SK-N-SH treated with all-trans-retinoic acid at 6 μM for 48 hours (cell line): ENCODE measurements around the gene C2orf80.

Source experiments
- ATAC-seq: fragments of 200-7000 bp; cut with Tn5 transposase; 3 replicates; pipeline ENCODE4 v1.9.1; 2020; ENCODE audit warnings: mild to moderate bottlenecking, moderate library complexity
- ARNTL ChIP-seq: fragments of 450-650 bp; formaldehyde crosslinking; IDR thresholded peaks from 2 replicates; pipeline ENCODE4 v1.5.0; 2020; ENCODE audit warnings: low read depth, mild to moderate bottlenecking, moderate library complexity, borderline replicate concordance
- BACH2 ChIP-seq: fragments of 250-450 bp; sonication (Bioruptor Pico); IDR thresholded peaks from 2 replicates; pipeline ENCODE4 v1.9.0; 2021; ENCODE audit warnings: mild to moderate bottlenecking, borderline replicate concordance
- CSDC2 ChIP-seq: fragments of 250-450 bp; sonication (Bioruptor Pico); IDR thresholded peaks from 2 replicates; pipeline ENCODE4 v1.5.0; 2020; ENCODE audit warnings: mild to moderate bottlenecking, moderate library complexity
- CSRNP3 ChIP-seq: fragments of 250-450 bp; sonication (Bioruptor Pico); IDR thresholded peaks from 2 replicates; pipeline ENCODE4 v1.5.1; 2021; ENCODE audit warnings: mild to moderate bottlenecking, moderate library complexity
- ESRRG ChIP-seq: fragments of 250-450 bp; sonication (Bioruptor Pico); IDR thresholded peaks from 2 replicates; pipeline ENCODE4 v1.6.1; 2021; ENCODE audit warnings: mild to moderate bottlenecking
- GLIS3 ChIP-seq: fragments of 250-450 bp; sonication (Bioruptor Pico); IDR thresholded peaks from 2 replicates; pipeline ENCODE4 v1.5.0; 2020; ENCODE audit warnings: mild to moderate bottlenecking, moderate library complexity
- ISL1 ChIP-seq: fragments of 250-450 bp; sonication (Bioruptor Pico); IDR thresholded peaks from 2 replicates; pipeline ENCODE4 v2.1.2; 2022; ENCODE audit warnings: mild to moderate bottlenecking, moderate library complexity
- OSR1 ChIP-seq: fragments of 250-450 bp; sonication (Bioruptor Pico); IDR thresholded peaks from 2 replicates; pipeline ENCODE4 v1.8.0; 2022; ENCODE audit warnings: moderate library complexity, mild to moderate bottlenecking, inconsistent platforms
- POU6F1 ChIP-seq: fragments of 250-450 bp; sonication (Bioruptor Pico); IDR thresholded peaks from 2 replicates; pipeline ENCODE4 v1.8.0; 2021; ENCODE audit warnings: low read depth, mild to moderate bottlenecking, moderate library complexity, borderline replicate concordance
- RARB ChIP-seq: fragments of 250-450 bp; sonication (Bioruptor Pico); IDR thresholded peaks from 2 replicates; pipeline ENCODE4 v1.8.0; 2021; ENCODE audit warnings: mild to moderate bottlenecking, moderate library complexity
- SNAI2 ChIP-seq: fragments of 250-450 bp; sonication (Bioruptor Pico); IDR thresholded peaks from 2 replicates; pipeline ENCODE4 v1.5.0; 2020; ENCODE audit warnings: mild to moderate bottlenecking, moderate library complexity
- TCF4 ChIP-seq: fragments of 250-450 bp; sonication (Bioruptor Pico); IDR thresholded peaks from 2 replicates; pipeline ENCODE4 v1.8.0; 2021; ENCODE audit warnings: mild to moderate bottlenecking, moderate library complexity, borderline replicate concordance
- TOX ChIP-seq: fragments of 250-450 bp; sonication (Bioruptor Pico); IDR thresholded peaks from 2 replicates; pipeline ENCODE4 v1.8.0; 2021; ENCODE audit warnings: mild to moderate bottlenecking, moderate library complexity, borderline replicate concordance
- ZC3H10 ChIP-seq: fragments of 250-450 bp; sonication (Bioruptor Pico); IDR thresholded peaks from 2 replicates; pipeline ENCODE4 v1.5.1; 2021; ENCODE audit warnings: mild to moderate bottlenecking, moderate library complexity
- ZFP3 ChIP-seq: fragments of 250-450 bp; sonication (Bioruptor Pico); IDR thresholded peaks from 2 replicates; pipeline ENCODE4 v1.5.0; 2020; ENCODE audit warnings: mild to moderate bottlenecking, moderate library complexity
- ZFP30 ChIP-seq: fragments of 450-650 bp; formaldehyde crosslinking; IDR thresholded peaks from 2 replicates; pipeline ENCODE4 v1.5.0; 2022; ENCODE audit warnings: mild to moderate bottlenecking, moderate library complexity
- ZNF565 ChIP-seq: fragments of 450-650 bp; formaldehyde crosslinking; conservative IDR thresholded peaks from 2 replicates; pipeline ENCODE4 v1.5.0; 2020; ENCODE audit warnings: low read depth, mild to moderate bottlenecking, moderate library complexity
- ZNF70 ChIP-seq: fragments of 450-650 bp; formaldehyde crosslinking; IDR thresholded peaks from 2 replicates; pipeline ENCODE4 v1.5.0; 2020; ENCODE audit warnings: mild to moderate bottlenecking, moderate library complexity
- ZNF8 ChIP-seq: fragments of 450-650 bp; formaldehyde crosslinking; IDR thresholded peaks from 2 replicates; pipeline ENCODE4 v1.5.0; 2020; ENCODE audit warnings: mild to moderate bottlenecking, moderate library complexity
- TF ChIP-seq, protein P1 (sequence below): fragments of 250-450 bp; sonication (Bioruptor Pico); IDR thresholded peaks from 2 replicates; pipeline ENCODE4 v1.5.0; 2020; ENCODE audit warnings: mild to moderate bottlenecking, moderate library complexity
- TF ChIP-seq, protein P2 (sequence below): fragments of 250-450 bp; sonication (Bioruptor Pico); IDR thresholded peaks from 2 replicates; pipeline ENCODE4 v1.8.0; 2020; ENCODE audit warnings: mild to moderate bottlenecking, moderate library complexity, borderline replicate concordance

The C2orf80 gene

DNA sequence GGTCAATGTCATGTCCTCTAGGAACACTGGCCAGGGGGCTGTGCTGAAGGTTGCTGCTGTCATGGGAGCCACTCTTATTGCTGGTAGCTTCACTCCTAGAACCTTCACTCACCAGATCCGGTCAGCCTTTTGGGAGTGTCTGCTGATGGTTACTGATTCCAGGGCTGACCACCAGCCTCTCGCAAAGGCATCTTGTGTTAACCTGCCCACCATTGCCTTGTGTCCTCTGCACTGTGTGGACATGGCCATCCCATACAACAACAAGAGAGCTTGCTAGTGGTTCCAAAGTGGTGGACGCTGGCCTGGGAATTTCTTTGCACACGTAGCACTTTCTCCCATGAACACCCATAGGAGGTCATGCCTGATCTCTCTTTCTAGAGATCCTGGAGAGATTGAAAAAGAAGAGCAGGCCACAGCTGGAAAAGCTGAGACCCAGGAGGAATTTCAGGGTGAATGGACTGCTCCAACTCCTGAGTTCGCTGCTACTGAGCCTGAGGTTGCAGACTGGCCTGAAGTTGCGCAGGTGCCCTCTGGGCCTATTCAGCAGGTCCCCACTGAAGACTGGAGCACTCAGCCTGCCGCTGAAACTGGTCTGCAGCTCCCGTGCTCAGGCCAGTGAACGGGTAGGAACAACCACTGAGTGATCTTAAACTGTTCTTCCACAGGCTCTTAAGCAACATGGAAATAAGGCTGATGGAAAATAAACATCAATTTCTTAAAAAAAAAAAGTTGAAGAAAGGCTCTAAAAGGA is 18.7 kb upstream of the C2orf80 start:
- no peak for ATAC-seq

DNA sequence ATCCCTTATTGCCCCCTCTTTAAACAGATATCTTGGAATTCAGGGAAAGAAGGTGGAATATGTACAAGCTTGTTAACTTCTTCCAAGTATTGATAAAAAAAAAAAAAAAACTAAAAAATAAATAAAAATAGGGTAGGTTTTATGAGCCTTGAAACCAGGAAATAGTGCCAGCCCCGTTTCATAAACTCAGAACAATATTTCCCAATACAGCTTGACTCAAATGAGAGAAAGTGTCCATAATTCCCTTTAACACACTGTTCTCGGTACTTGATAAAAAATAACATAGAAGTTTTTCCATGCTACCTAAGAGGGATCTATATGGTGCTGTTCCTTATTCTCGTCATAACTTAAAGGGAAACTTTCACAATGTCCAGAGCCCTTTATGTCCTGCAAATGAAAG is 17.9 kb upstream of the C2orf80 start:
- TF ChIP-seq CSRNP3 (CRISPR knock-in tag) = no peak

More for the DNA sequence above, 18.7 kb upstream of the C2orf80 start:
- TF ChIP-seq POU6F1 (CRISPR knock-in tag) (no peak), TOX (CRISPR knock-in tag) (no peak), ZFP3 (CRISPR knock-in tag) (no peak), ZNF565 (CRISPR knock-in tag) (no peak), CSRNP3 (CRISPR knock-in tag) (no peak), ZNF70 (CRISPR knock-in tag) (no peak), GLIS3 (no peak), ZNF8 (CRISPR knock-in tag) (no peak), ZFP30 (CRISPR knock-in tag) (no peak), ESRRG (CRISPR knock-in tag) (no peak), ZC3H10 (CRISPR knock-in tag) (no peak), OSR1 (CRISPR knock-in tag) (no peak), SNAI2 (CRISPR knock-in tag) (no peak)

DNA sequence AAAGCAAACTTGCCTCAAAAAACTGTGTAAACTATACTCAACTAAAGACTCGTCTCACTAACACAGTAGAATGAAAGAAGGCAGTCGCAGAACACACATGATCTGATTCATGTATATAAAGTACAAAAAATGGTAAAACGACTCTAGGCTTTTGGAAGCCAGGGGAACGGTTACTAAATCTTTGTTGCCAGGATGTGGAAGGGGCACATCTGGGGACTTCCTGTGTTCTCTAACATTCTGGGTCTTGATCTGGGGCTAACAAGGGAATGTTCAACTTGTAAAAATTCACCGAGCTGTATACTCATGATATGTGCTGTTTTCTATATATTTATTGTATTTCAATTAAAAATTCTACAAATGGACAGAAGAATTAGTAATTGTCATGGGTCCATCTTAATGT is 14.3 kb upstream of the C2orf80 start:
- no peak for TF ChIP-seq ZNF8 (CRISPR knock-in tag)
- TF ChIP-seq OSR1 (CRISPR knock-in tag) = no peak
- TF ChIP-seq CSDC2 = no peak
- TF ChIP-seq RARB (CRISPR knock-in tag) = no peak
- no peak for TF ChIP-seq ZC3H10 (CRISPR knock-in tag)
- TF ChIP-seq, protein P1, sequence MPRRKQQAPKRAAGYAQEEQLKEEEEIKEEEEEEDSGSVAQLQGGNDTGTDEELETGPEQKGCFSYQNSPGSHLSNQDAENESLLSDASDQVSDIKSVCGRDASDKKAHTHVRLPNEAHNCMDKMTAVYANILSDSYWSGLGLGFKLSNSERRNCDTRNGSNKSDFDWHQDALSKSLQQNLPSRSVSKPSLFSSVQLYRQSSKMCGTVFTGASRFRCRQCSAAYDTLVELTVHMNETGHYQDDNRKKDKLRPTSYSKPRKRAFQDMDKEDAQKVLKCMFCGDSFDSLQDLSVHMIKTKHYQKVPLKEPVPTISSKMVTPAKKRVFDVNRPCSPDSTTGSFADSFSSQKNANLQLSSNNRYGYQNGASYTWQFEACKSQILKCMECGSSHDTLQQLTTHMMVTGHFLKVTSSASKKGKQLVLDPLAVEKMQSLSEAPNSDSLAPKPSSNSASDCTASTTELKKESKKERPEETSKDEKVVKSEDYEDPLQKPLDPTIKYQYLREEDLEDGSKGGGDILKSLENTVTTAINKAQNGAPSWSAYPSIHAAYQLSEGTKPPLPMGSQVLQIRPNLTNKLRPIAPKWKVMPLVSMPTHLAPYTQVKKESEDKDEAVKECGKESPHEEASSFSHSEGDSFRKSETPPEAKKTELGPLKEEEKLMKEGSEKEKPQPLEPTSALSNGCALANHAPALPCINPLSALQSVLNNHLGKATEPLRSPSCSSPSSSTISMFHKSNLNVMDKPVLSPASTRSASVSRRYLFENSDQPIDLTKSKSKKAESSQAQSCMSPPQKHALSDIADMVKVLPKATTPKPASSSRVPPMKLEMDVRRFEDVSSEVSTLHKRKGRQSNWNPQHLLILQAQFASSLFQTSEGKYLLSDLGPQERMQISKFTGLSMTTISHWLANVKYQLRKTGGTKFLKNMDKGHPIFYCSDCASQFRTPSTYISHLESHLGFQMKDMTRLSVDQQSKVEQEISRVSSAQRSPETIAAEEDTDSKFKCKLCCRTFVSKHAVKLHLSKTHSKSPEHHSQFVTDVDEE (CRISPR knock-in tag) = no peak
- TF ChIP-seq TOX (CRISPR knock-in tag) = no peak
- no peak for TF ChIP-seq TCF4 (CRISPR knock-in tag)
- no peak for TF ChIP-seq ARNTL (CRISPR knock-in tag)
- TF ChIP-seq ESRRG (CRISPR knock-in tag) = no peak
- no peak for TF ChIP-seq GLIS3
- no peak for TF ChIP-seq ISL1 (CRISPR knock-in tag)
- no peak for TF ChIP-seq ZNF70 (CRISPR knock-in tag)
- TF ChIP-seq SNAI2 (CRISPR knock-in tag) = no peak
- ATAC-seq = no peak

More for the DNA sequence above, 17.9 kb upstream of the C2orf80 start:
- no peak for ATAC-seq

DNA sequence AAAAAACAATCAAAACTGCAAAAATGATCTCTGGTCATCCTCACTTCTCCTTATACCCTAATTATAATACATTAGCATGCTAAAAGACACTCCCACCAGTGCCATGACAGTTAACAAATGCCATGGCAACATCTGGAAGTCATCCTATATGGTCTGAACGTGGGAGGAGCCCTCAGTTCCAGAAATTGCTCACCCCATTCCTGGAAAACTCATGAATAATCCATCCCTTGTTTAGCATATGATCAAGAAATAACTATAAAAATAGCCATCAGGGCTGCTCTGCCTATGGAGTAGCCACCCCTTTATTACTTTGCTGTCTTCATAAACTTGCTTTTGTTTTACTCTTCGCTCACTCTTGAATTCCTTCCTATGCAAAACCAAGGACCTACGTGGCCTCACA is 5.7 kb upstream of the C2orf80 start:
- TF ChIP-seq ZNF565 (CRISPR knock-in tag) (no peak), CSDC2 (no peak), ZFP30 (CRISPR knock-in tag) (no peak), ZNF70 (CRISPR knock-in tag) (no peak), ZFP3 (CRISPR knock-in tag) (no peak), BACH2 (CRISPR knock-in tag) (no peak), ESRRG (CRISPR knock-in tag) (no peak), ZNF8 (CRISPR knock-in tag) (no peak), OSR1 (CRISPR knock-in tag) (no peak)
- TF ChIP-seq, protein P2, sequence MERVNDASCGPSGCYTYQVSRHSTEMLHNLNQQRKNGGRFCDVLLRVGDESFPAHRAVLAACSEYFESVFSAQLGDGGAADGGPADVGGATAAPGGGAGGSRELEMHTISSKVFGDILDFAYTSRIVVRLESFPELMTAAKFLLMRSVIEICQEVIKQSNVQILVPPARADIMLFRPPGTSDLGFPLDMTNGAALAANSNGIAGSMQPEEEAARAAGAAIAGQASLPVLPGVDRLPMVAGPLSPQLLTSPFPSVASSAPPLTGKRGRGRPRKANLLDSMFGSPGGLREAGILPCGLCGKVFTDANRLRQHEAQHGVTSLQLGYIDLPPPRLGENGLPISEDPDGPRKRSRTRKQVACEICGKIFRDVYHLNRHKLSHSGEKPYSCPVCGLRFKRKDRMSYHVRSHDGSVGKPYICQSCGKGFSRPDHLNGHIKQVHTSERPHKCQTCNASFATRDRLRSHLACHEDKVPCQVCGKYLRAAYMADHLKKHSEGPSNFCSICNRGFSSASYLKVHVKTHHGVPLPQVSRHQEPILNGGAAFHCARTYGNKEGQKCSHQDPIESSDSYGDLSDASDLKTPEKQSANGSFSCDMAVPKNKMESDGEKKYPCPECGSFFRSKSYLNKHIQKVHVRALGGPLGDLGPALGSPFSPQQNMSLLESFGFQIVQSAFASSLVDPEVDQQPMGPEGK = no peak
- ATAC-seq = no peak
